ENCODE results near the gene TPD52L2.

TPD52L2 gene

GRCh38 chr20:63934271-63935068 is 69.4 kb downstream of the TPD52L2 start:
- no peak for TF ChIP-seq GATA2 (IDR thresholded peaks at IDR 0.05; ENCODE audit: low read depth, low read length)
- TF ChIP-seq GATA3 (IDR thresholded peaks at IDR 0.05; ENCODE audit: low read depth, low read length) = no peak

- TF ChIP-seq GATA2 (IDR thresholded peaks at IDR 0.05; ENCODE audit: low read depth, low read length) (no peak), GATA3 (IDR thresholded peaks at IDR 0.05; ENCODE audit: low read depth, low read length) (no peak)
These were observed 70.4 kb downstream of the TPD52L2 start for GRCh38 chr20:63935447-63935846.

- TF ChIP-seq GATA3 (IDR thresholded peaks at IDR 0.05; ENCODE audit: low read depth, low read length) = no peak
- TF ChIP-seq GATA2 (IDR thresholded peaks at IDR 0.05; ENCODE audit: low read depth, low read length) = no peak
These were observed 72.5 kb downstream of the TPD52L2 start for GRCh38 chr20:63937596-63937995.

GRCh38 chr20:63939061-63939935 is 74.2 kb downstream of the TPD52L2 start:
- TF ChIP-seq GATA3 (IDR thresholded peaks at IDR 0.05; ENCODE audit: low read depth, low read length) (no peak), GATA2 (IDR thresholded peaks at IDR 0.05; ENCODE audit: low read depth, low read length) (no peak)

- TF ChIP-seq GATA3 (IDR thresholded peaks at IDR 0.05; ENCODE audit: low read depth, low read length) = no peak
- no peak for TF ChIP-seq GATA2 (IDR thresholded peaks at IDR 0.05; ENCODE audit: low read depth, low read length)
These were observed 75.0 kb downstream of the TPD52L2 start for GRCh38 chr20:63940071-63940471.

- TF ChIP-seq GATA2 (IDR thresholded peaks at IDR 0.05; ENCODE audit: low read depth, low read length) = no peak
- no peak for TF ChIP-seq GATA3 (IDR thresholded peaks at IDR 0.05; ENCODE audit: low read depth, low read length)
These were observed 75.6 kb downstream of the TPD52L2 start for GRCh38 chr20:63940472-63941266.

Data from SH-SY5Y (cell line).